GM18951 (cell line): ENCODE data around the gene TRAF4.
"Not testable (repeated sequence)": the region's sequence is repeated elsewhere in the genome, so short reads cannot be mapped to it uniquely, and the experiment has no call there.

Experiments
- POLR2A ChIP-seq: IDR thresholded peaks from 4 replicates; pipeline ENCODE4 v1.6.1; 2011; ENCODE audit warnings: mild to moderate bottlenecking; ENCODE audit not compliant: insufficient read length, insufficient read depth; ENCODE audit errors: extremely low read depth
- in situ Hi-C: fragments of 300-500 bp; cut with MboI; formaldehyde crosslinking; loops from one replicate; pipeline ENCODE4 v1.12.0; 2022; ENCODE audit warnings: low sequenced_read_pairs, mixed read lengths, inconsistent platforms; ENCODE audit not compliant: unreplicated experiment

TRAF4 gene

DNA sequence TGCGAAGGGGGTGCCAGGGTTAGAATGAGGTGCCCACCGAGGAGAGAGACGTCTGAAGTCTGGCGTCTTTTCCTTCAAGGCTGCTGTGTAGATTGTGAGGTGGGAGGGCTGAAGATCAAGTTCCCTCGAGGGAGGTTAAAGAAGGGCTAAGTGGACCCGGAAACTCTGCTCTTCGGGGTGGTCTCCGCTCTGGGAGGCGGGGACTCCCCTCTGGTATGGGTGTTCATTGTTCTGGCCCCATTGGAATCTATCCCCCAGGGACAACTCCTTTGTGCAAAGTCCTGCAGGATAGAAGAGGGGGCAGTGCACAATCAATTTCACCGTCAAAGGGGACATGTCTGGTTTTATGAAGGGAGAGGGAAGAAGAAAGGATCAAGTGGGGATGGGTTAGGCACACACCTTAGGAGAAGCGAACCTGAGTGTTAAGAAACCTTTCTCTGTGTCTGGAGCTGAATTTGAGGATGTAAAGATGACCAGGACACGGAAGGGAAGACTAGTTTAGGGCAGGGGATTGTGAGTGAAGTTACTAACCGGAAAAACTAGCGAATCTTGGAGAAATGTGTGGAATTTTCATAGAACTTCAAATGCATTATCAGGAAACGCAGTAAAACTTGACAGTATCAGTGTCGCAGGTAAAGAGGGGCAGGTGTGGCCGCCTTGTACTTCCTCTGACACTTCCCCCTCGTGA is 25.3 kb upstream of the TRAF4 start:
- TF ChIP-seq POLR2A = no peak
- in situ Hi-C loops = no loop called here

DNA sequence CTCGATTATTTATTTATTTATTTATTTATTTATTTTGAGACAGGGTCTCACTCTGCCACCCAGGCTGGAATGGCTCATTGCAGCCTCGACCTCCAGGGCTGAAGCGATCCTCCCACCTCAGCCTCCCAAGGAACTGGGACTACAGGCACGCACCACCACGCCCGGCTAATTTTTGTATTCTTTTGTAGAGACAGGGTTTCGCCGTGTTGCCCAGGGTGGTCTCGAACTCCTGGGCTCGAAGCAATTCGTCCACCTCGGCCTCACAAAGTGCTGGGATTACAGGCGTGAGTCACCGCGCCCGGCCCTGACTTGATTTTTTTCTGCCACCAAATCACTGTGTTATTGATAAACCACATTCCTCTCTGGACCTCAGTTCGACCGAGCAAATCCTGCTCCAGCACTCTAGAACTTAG is 24.8 kb upstream of the TRAF4 start:
- TF ChIP-seq POLR2A = no peak
- in situ Hi-C loops = no loop called here

GRCh38 chr17:28720247-28720996 is 23.4 kb upstream of the TRAF4 start:
- in situ Hi-C loops = no loop called here
- TF ChIP-seq POLR2A = no peak

GRCh38 chr17:28720997-28721329 is 22.8 kb upstream of the TRAF4 start:
- in situ Hi-C loops = not testable (repeated sequence)

- in situ Hi-C loops = no loop called here
- no peak for TF ChIP-seq POLR2A
These were observed 21.2 kb upstream of the TRAF4 start for GRCh38 chr17:28722417-28723158.

GRCh38 chr17:28723159-28723835 is 20.5 kb upstream of the TRAF4 start:
- in situ Hi-C loops = no loop called here
- no peak for TF ChIP-seq POLR2A

GRCh38 chr17:28723836-28724499 is 19.8 kb upstream of the TRAF4 start:
- in situ Hi-C loops = not testable (repeated sequence)

DNA sequence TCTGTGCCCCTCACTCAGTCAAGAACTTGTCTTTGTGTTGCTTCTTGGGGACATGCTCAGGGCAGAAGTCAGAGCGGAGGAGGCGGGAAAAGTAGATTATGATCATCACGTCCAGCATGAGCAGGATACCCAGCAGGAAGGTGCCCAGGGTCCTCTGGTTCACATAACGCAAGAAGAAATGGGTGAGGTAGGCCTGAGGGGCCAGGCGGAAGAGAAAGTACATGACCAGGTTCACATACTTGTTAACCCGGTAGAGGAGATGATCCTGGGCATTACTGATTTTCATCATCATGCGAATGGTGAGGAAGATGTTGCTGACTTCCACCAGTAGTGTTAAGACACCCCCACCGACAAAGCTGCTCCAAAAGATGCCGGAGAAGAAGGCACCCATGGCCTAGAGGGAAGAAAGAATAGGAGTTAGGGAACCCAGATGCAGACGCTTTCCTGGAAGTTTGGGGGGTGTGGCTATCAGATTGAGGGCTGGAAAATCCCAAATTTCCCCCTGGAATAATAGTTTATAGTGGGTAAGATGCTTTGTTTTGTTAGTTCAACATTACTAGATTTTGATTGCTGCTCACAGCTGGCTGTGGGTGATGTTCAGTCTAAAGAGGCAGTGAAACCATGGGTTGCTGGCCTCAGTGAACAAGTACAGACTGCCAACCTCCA is 19.2 kb upstream of the TRAF4 start:
- in situ Hi-C loops = no loop called here
- no peak for TF ChIP-seq POLR2A

DNA sequence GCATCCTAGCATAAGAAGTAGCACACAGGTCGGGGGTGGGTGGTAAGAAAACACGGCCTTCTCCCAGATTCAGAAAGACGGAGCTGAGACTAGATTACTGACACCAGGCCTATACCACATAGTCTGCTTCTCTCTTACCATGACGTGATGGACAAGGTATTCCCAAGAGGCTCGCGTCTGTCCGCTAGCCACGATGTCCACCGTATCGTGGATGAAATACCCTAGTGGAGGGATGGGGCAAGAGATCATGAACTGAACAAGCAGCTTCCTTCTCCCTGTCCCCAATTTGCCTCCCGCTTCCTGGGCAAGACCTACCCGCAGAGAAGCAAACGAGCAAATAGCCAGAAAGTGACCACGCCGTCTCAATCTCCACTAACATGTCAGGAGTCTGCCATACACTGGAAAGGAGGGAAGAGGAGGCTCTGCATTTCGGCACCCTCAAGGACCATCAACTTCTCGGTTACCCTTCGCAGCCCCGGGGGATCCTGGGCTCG is 18.6 kb upstream of the TRAF4 start:
- in situ Hi-C loops = no loop called here
- peak; percentile 61 for TF ChIP-seq POLR2A

DNA sequence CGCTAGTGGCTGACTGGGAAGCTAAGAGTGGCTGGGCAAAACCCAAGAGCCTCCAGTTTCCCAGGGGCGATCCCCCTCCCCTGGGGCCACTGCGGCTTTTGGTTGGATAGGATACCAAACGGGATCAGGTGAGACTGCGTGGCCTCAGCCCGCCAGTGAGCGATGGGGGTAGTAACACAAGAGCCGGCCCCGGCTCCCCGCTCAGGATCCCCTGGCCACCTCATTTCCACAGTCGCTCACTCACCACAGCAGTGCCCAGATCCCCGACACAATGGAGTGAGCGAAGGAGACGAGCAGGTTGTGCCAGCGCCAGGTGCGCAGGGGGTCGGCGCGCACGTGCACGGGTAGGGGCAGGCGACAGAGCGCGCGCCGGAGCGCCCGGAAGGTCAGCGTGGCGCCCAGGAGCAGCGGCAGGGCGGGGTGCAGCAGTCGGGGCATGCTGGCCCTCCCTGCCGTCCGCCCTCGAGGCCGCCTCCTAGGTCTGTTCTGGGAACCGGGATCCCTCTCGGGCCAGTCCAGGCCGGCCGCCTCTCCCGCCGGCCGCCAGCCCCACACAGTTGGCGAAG is 18.1 kb upstream of the TRAF4 start:
- in situ Hi-C loops = no loop called here
- TF ChIP-seq POLR2A = peak; percentile 68

DNA sequence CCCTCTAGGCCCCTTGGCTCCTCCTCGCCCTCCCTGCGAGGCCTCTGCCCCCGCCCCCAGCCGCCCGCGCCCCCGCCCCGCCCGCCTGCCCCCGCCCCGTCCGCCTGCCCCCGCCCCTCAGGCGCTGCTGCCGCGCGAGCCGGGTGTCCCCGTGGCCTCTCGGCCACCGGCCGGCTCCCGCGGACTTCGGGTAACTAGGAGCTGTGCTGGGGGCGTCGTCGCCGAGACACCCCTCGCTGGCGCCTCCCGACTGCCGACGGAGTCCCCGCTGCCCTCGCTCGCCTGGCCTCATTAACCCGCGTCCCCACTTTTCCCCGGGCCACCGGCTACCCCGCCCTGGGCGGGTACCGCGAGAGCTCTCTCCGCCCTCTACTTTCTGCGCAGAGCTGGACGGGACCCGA is 17.6 kb upstream of the TRAF4 start, which contains the start of gene TLCD1:
Gene TLCD1, minus strand, starts transcription at position 8 of the 401 bp plus-strand sequence. CDS start 136 bp downstream, outside the sequence.
- TF ChIP-seq POLR2A = no peak
- in situ Hi-C loops = no loop called here

- peak; percentile 81 for TF ChIP-seq POLR2A
- in situ Hi-C loops = no loop called here
These were observed 17.0 kb upstream of the TRAF4 start for GRCh38 chr17:28726627-28727491.
